ENCODE results near the gene RRP8. TPM values are rescaled to one million over a fixed set of nuclear protein-coding genes. Genes with fewer than 3 reads are reported as not detected.

RRP8 gene
- total and polyA plus RNA-seq, 9 of the 15 experiments (the other 6 are each of a cell fraction or from before 2014, with no cell fraction given): 5.7 to 47.3 (median 32.6) TPM

DNA sequence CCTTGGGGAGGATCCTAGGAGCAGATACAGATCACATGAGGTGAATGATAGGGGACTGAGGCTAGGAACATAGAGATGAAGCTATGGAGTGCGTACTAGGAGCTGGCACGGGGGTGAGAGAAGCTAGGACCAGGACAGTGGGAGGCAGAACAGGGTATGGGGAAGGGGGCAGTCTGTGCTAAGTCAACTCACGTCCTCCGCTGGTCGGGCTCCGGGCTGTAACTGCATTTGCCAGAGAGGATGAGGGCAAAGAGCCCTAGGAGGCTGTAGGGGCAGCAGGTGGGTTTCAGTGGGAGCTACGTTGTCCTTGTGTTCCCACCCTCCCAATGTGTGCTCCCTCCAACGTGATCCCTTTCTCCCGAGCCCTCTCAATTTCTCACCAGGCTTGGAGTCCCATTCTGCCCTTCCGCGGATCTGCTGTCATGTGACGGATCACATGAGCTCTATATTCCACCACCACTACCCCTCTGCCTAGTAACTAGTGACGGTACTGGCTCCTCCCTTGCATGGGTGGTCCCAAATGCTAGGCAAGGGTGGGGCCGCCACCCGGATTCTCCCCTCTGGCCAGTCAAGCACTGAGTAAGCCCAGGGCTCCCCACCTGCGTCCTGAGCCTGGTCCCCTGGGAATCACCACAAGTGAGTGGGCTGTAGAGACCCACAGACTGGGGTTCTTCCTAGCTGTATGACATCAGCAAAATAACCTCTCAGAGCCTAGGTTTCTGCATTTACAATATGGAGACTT, 15.8 kb upstream of the RRP8 start, which contains the start of gene TPP1 (continued):
- TF ChIP-seq SOX6 (IDR thresholded peaks at IDR 0.05) (no peak), SNRNP70 (optimal IDR thresholded peaks at IDR 0.05; ENCODE audit: low read depth, low read length) (no peak), ZNF57 (CRISPR knock-in tag; IDR thresholded peaks at IDR 0.05) (no peak), RUNX1 (IDR thresholded peaks at IDR 0.05; ENCODE audit: low read depth) (no peak), ZNF561 (CRISPR knock-in tag; conservative IDR thresholded peaks at IDR 0.05) (no peak), SRSF1 (IDR thresholded peaks at IDR 0.05; ENCODE audit: low read depth, low read length) (no peak), ZNF212 (CRISPR knock-in tag; IDR thresholded peaks at IDR 0.05) (no peak), SNIP1 (IDR thresholded peaks at IDR 0.05; ENCODE audit: low read depth) (no peak), HOXB6 (CRISPR knock-in tag; IDR thresholded peaks at IDR 0.05; ENCODE audit: borderline replicate concordance) (no peak), ZBTB1 (CRISPR knock-in tag; IDR thresholded peaks at IDR 0.05; ENCODE audit: borderline replicate concordance, low read depth) (no peak)
- TF ChIP-seq, protein P1, sequence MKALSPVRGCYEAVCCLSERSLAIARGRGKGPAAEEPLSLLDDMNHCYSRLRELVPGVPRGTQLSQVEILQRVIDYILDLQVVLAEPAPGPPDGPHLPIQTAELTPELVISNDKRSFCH (CRISPR knock-in tag; IDR thresholded peaks at IDR 0.05): no peak
- TF ChIP-seq, protein P1 (tag; IDR thresholded peaks at IDR 0.05): no peak
- TF ChIP-seq, protein P2, sequence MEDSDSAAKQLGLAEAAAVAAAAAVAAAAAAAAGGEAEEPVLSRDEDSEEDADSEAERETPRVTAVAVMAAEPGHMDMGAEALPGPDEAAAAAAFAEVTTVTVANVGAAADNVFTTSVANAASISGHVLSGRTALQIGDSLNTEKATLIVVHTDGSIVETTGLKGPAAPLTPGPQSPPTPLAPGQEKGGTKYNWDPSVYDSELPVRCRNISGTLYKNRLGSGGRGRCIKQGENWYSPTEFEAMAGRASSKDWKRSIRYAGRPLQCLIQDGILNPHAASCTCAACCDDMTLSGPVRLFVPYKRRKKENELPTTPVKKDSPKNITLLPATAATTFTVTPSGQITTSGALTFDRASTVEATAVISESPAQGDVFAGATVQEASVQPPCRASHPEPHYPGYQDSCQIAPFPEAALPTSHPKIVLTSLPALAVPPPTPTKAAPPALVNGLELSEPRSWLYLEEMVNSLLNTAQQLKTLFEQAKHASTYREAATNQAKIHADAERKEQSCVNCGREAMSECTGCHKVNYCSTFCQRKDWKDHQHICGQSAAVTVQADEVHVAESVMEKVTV (CRISPR knock-in tag; IDR thresholded peaks at IDR 0.05): no peak
- TF ChIP-seq, protein P3, sequence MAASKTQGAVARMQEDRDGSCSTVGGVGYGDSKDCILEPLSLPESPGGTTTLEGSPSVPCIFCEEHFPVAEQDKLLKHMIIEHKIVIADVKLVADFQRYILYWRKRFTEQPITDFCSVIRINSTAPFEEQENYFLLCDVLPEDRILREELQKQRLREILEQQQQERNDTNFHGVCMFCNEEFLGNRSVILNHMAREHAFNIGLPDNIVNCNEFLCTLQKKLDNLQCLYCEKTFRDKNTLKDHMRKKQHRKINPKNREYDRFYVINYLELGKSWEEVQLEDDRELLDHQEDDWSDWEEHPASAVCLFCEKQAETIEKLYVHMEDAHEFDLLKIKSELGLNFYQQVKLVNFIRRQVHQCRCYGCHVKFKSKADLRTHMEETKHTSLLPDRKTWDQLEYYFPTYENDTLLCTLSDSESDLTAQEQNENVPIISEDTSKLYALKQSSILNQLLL (CRISPR knock-in tag; IDR thresholded peaks at IDR 0.05; ENCODE audit: borderline replicate concordance): no peak
- TF ChIP-seq, protein P4, sequence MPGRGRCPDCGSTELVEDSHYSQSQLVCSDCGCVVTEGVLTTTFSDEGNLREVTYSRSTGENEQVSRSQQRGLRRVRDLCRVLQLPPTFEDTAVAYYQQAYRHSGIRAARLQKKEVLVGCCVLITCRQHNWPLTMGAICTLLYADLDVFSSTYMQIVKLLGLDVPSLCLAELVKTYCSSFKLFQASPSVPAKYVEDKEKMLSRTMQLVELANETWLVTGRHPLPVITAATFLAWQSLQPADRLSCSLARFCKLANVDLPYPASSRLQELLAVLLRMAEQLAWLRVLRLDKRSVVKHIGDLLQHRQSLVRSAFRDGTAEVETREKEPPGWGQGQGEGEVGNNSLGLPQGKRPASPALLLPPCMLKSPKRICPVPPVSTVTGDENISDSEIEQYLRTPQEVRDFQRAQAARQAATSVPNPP (IDR thresholded peaks at IDR 0.05; ENCODE audit: borderline replicate concordance, insufficient read depth, insufficient read length): no peak
- TF ChIP-seq, protein P5, sequence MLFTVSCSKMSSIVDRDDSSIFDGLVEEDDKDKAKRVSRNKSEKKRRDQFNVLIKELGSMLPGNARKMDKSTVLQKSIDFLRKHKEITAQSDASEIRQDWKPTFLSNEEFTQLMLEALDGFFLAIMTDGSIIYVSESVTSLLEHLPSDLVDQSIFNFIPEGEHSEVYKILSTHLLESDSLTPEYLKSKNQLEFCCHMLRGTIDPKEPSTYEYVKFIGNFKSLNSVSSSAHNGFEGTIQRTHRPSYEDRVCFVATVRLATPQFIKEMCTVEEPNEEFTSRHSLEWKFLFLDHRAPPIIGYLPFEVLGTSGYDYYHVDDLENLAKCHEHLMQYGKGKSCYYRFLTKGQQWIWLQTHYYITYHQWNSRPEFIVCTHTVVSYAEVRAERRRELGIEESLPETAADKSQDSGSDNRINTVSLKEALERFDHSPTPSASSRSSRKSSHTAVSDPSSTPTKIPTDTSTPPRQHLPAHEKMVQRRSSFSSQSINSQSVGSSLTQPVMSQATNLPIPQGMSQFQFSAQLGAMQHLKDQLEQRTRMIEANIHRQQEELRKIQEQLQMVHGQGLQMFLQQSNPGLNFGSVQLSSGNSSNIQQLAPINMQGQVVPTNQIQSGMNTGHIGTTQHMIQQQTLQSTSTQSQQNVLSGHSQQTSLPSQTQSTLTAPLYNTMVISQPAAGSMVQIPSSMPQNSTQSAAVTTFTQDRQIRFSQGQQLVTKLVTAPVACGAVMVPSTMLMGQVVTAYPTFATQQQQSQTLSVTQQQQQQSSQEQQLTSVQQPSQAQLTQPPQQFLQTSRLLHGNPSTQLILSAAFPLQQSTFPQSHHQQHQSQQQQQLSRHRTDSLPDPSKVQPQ (CRISPR knock-in tag; IDR thresholded peaks at IDR 0.05; ENCODE audit: borderline replicate concordance): no peak
- TF ChIP-seq, protein P6, sequence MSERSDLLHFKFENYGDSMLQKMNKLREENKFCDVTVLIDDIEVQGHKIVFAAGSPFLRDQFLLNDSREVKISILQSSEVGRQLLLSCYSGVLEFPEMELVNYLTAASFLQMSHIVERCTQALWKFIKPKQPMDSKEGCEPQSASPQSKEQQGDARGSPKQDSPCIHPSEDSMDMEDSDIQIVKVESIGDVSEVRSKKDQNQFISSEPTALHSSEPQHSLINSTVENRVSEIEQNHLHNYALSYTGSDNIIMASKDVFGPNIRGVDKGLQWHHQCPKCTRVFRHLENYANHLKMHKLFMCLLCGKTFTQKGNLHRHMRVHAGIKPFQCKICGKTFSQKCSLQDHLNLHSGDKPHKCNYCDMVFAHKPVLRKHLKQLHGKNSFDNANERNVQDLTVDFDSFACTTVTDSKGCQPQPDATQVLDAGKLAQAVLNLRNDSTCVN (CRISPR knock-in tag; IDR thresholded peaks at IDR 0.05): no peak

Data from K562 (cell line).